Hematopoietic multipotent progenitor cell treated with erythropoietin and hydrocortisone succinate and interleukin-3 and kit ligand, for 15 days (in vitro differentiated cells): ENCODE measurements around the gene VPS8.

Experiments used
- DNase-seq: peaks from one replicate; pipeline ENCODE4 v3.0.0-alpha.2; 2015; ENCODE audit warnings: low spot score

Gene VPS8

GRCh38 chr3:184811999-184812661, at the start of gene VPS8:
VPS8 (plus strand) TSS chr3:184812166; CDS start chr3:184824633, 12,467 bp downstream.
- DNase-seq, result peak; percentile 97

GRCh38 chr3:184764191-184764590, 47.8 kb upstream of the VPS8 start:
- no peak for DNase-seq

GRCh38 chr3:184765047-184765729, 46.8 kb upstream of the VPS8 start:
- DNase-seq, result no peak

GRCh38 chr3:184765730-184766074, 46.3 kb upstream of the VPS8 start:
- no peak for DNase-seq

- no peak for DNase-seq
Observed at GRCh38 chr3:184766555-184767261, 45.3 kb upstream of the VPS8 start.

- no peak for DNase-seq
Observed at GRCh38 chr3:184767377-184767776, 44.6 kb upstream of the VPS8 start.

GRCh38 chr3:184769382-184770170, 42.4 kb upstream of the VPS8 start:
- DNase-seq, result no peak

GRCh38 chr3:184770541-184770940, 41.4 kb upstream of the VPS8 start:
- no peak for DNase-seq

GRCh38 chr3:184771301-184772127, 40.5 kb upstream of the VPS8 start:
- DNase-seq, result no peak

- no peak for DNase-seq
Observed at GRCh38 chr3:184772667-184773272, 39.2 kb upstream of the VPS8 start.

GRCh38 chr3:184773283-184774186, 38.4 kb upstream of the VPS8 start:
- no peak for DNase-seq

GRCh38 chr3:184776916-184777315, 35.0 kb upstream of the VPS8 start:
- DNase-seq, result no peak

- peak; percentile 62 for DNase-seq
Observed at GRCh38 chr3:184777566-184778356, 34.2 kb upstream of the VPS8 start.

GRCh38 chr3:184778426-184779332, 33.3 kb upstream of the VPS8 start:
- no peak for DNase-seq

GRCh38 chr3:184780981-184781515, 30.9 kb upstream of the VPS8 start:
- no peak for DNase-seq

GRCh38 chr3:184781801-184782200, 30.2 kb upstream of the VPS8 start:
- DNase-seq, result no peak

- DNase-seq, result no peak
Observed at GRCh38 chr3:184783319-184783718, 28.6 kb upstream of the VPS8 start.
